GM19438 (cell line): ENCODE data around the gene CHPF2.

Experiments
- ATAC-seq: cut with Tn5 transposase; IDR thresholded peaks from one replicate; pipeline ENCODE4 v1.9.1; 2021; ENCODE audit warnings: low read depth; ENCODE audit not compliant: unreplicated experiment

Gene CHPF2

DNA sequence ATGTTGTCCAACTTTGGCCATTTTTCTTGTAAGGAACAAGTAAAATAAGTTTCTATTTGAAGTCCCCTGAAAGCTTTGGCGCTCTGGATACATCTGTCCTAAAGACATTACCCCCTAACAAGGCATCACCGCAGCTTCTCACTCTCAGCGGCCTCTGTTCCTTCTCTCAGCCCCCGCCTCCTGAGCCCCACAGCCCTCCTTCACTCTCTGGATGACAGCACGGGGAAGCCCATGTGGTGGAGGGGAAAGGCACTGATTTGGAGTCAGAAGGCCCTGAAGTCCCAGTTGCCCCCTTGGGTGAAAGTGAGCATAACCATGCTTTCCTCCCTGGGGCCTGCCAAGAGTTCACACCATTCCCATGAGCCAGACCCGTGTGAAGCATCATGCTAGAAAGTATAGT is 26.6 kb upstream of the CHPF2 start:
- ATAC-seq, result no peak

DNA sequence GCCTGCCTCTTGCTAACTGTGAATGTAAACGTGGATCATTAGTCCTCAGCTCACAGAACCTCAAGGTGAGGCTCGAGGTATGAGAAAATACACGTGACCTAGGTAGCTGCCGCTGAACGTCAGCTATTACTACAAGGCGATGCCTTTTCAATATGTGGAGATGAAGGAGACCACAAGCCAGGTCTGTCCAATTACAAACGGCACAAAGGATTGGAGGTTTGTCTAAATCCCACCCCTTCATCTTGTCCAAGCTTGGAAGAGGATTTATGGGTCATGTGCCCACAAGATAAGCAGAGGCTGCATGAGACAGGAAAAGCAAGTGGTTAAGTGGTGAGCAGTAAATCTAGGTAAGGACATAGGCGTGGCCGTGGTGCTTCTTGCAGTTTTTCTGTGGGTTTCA is 25.4 kb upstream of the CHPF2 start:
- ATAC-seq, result no peak

DNA sequence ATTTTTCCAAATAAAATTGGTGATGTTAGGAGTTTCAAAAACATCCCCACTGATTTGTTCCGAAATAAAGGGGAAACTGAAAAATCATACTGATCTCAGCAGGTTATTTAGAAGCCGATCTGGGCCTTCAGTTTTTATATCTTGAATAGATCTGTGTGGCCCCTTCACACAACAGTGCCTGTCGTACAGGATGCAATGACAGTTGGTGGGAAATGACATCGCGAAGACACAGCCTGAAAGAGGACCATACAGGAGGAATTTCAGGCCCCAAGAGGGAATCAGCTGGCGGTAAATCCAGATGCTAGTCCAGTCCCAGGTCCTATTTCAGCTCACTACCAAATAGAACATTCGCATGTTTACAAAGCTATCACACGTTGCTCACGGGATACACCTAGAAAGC is 25.0 kb upstream of the CHPF2 start:
- ATAC-seq, result no peak

DNA sequence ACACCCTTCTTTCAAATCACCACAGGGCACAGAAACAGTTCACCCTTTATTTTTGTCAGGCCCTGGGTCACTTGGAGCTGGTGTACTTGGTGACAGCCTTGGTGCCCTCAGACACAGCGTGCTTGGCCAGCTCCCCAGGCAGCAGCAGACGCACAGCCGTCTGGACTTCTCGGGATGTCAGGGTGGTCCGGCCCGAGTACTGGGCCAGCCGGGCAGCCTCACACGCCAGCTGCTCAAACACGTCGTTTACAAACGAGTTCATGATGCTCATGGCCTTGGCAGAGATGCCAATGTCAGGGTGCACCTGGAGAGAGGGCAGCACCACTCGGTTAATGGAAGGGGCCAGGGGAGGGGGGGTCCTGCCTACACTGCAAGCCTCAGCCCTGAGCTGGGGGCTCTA is 24.5 kb upstream of the CHPF2 start:
- ATAC-seq, result no peak

DNA sequence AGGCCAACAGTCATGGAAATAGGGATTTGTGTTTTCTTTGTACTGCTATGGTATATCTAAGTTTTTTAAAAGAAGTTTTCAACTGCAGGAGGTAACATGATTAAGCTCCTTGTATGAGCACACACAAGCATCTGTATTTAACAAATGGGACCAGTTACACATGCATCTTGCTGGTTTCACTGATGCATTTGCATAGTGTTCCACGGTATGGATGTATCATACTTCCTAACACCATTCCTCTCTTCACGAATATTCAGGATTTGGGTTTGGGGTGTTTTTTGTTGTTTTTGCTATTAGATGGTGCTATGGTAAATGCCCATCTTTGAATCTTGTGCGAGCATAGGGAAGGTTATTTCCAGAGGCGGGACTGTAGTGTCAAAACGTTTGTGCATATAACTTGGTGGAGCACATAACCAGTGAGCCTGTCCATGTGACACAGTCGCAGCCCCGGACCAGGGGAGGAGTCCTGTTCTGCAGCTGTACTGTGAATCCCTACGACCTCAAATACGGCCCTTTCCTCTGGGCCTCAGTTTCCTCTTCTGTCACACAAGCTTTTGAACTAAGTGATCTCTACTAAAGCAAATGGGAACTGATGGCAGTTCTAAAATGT is 23.9 kb upstream of the CHPF2 start:
- ATAC-seq, result no peak

DNA sequence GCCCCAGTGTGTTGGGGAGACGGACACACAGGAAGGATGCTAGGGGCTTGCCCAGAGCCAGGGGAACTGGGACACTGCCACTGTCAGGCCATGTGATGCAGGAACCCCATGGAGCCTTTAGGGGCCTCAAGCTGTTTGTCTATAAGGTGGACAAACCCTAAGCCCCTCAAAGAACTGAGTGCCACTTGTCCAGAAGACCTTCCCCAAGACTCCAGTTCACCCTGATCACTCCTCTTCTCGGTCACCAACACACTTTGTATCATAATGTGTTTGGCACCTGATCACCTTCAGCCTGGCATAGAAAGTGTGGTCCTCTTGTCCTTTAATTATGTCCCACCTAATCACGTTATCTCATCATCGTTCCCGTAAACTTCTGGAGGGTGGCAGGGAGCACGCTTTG is 22.7 kb upstream of the CHPF2 start:
- ATAC-seq, result no peak

DNA sequence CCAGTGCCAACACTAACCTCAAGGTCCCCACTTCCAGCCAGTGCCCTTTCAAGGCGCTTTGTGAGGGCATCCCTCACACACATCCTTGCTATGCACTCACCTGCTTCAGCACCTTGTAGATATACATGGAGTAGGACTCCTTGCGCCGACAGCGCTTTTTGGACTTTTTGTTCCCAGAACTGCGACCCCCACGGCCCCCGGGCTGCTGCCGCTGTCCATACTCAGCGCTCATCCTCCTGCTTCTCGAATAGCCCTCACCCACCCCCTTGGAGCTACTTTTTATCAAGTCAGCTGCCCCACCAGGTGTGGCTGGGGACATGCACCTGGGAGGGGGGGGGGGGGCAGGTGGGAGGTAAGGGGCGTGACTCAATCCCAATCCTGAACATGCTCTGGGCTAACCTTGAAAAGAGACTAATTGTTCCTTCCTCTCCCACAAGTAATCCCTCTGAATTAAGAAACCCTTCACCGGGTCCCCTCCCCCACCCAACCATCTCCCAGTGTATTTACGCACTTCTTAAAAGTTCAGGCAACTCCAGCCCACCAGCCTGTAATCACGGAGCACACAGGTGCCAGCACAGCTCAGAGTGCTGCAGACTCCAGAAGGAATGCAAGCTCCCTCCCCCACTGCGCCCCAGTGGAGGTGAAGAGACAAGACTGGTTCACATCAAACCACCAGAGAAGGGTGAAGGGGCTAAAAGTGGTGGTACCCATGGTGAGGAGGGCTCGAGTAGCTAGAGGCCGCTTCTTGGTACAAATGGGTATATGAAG is 22.0 kb upstream of the CHPF2 start, which contains the start of gene H2BK1:
TSS of gene H2BK1 (minus strand) at position 402 of the 768 bp plus-strand sequence. CDS start at position 232, 170 bp downstream.
- no peak for ATAC-seq

DNA sequence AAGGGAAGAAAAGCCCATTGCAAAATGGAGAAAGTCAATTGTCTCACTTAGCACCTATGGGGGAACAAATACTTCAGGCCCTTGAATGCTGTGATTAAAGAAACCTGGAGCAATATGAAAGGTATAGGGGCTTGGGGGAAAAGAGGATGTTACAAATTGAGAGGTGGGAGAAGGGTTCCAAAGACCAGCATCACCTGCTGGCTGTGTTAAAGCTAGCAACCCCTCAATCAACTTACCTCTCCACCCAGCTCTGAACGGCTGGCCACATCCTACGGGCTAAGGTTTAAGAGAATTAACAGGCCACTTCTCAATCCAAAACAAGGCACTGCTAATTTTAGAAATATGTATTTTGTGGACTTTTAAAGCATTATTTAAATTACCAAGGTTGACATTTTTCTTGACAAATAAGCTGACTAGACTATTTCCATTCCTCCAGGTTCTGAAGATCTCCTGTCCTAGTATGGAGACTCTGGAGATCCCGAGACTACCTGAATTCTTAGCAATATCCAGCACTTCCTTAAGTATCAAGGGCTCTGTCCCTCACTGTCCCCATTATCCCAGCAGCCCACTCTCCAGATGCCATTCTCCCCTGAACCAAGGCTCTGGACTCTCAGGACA is 21.0 kb upstream of the CHPF2 start:
- no peak for ATAC-seq

DNA sequence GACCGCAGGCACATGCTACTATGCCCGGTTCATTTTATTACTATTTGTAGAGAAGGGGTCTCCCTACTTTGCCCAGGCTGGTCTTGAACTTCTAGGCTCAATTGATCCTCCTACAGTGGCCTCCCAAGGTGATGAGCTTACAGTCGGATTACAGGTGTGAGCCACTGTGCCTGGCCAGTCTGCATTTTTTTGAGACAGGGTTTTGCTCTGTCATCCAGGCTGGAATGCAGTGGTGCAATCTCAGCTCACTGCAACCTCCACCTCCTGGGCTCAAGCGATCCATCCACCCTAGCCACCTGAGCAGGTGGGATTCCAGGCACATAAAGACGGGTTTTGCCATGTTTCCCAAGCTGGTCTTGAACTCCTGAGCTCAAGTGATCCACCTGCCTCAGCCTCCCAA is 19.7 kb upstream of the CHPF2 start:
- no peak for ATAC-seq

DNA sequence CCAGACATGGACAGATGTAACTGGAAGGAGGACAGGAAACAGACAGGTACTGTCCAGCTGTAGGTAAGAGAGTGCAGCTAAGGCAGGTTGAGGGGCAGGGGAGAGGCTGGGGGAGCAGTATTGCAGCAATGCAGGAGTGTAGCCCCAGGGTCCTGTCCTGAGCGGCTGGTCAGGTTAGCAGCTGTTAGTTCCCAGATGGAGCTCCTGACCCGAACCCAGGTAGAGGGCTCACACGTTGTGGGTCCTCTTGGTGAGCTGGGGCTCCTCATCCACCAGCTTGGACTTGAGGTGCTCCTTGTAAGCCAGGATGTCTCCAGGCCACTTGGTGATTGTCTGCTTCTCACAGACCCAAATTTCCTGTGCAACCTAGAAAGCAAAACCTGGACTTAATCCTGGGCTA is 18.5 kb upstream of the CHPF2 start:
- no peak for ATAC-seq

DNA sequence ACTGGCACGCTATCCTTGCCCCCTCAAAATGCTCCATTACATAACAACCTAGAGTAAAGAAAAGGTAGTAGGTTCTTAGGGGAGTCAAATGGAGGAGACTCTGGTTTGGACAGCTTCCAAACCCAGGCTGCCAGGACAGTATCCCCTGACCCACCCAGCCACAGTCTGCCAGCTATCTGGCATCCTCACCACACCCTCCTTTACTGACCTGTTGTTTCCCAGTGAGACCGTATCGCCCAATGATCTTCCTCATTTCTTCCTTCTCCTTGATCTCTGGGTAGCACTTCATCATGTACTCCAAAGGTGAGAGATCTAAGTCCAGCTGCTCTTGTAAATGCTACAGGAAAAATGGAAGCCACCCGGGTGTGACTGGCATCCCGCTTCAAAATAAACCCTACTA is 16.9 kb upstream of the CHPF2 start:
- no peak for ATAC-seq

DNA sequence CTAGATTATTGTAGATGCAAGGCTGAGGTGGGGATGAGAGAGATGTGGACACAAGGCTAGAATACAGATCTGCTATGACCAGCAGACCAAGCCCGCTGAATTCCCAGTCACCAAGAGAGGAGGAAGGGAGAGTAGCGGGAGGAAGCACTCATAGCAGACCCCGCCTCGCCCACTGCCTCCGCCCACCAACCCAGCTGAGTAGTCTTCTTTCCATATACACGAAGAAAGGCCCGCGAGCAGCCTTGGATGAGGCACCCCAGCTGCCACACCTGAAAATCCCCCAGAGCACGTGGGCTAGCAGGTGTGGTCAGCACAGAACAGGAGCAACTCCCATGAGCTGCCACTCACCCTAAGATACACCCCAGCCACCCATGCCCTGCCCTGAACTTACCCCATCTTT is 14.1 kb upstream of the CHPF2 start:
- no peak for ATAC-seq

DNA sequence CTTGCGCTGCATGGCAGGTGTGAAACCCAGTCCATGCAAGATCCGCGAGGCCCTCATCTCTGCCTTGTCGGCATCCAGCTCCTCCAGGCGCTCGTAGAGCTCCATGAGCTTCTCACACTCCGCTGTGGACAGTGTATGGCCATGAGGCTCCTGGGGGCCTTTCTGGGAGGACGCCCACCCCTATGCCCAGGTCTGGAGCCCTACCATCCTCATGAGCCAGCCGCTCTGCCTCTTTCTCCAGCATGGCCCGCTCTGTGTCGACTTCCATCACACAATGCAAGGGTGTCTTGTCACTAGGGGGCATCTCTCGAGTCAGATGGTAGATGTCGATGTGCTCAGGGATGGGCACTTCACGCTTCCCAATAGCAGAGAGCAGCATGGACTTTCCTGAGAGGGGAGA is 8.6 kb upstream of the CHPF2 start:
- ATAC-seq, result no peak

DNA sequence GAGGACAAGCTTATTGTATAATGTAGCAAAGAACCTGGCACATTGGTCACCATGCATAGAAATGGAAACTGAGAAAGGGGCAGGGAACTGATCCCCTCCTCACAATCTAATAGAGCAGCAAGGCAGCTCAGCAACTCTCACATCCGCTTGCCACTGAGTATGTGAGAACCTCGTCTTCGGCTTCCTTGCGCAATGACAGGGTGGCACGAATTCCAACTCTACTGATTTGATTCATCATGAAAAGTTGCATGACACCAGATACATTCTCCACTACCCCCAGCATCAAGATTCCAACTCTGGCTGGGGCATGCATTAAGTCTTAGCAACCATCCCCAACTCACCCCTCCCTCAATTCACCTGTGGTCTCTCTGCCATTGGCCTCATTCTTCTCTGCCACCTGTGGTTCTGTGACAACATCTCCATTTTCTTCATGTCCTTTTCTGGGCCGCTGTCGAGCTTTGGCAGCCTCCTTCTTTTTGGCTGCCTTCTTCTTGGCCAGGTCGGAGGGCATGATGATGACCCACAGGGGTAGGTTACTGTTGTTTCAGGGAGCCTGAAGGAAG is 6.3 kb upstream of the CHPF2 start:
- no peak for ATAC-seq

DNA sequence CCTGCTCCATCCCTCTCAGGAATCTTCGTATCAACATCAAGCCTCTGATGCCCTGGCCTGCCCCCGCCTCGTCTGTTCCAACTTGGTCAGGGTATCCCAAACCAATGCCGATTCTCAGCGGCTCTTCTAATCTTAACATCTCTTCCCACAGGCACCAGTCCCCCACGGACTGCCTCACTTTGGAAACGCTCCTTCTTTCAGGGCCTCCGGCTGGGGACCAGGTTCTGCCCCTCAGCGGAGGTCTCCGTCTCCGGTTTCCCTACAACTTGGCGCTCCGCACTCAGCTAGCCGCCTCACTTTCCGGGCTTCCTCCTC is 5.8 kb upstream of the CHPF2 start:
- ATAC-seq, result peak; percentile 9

DNA sequence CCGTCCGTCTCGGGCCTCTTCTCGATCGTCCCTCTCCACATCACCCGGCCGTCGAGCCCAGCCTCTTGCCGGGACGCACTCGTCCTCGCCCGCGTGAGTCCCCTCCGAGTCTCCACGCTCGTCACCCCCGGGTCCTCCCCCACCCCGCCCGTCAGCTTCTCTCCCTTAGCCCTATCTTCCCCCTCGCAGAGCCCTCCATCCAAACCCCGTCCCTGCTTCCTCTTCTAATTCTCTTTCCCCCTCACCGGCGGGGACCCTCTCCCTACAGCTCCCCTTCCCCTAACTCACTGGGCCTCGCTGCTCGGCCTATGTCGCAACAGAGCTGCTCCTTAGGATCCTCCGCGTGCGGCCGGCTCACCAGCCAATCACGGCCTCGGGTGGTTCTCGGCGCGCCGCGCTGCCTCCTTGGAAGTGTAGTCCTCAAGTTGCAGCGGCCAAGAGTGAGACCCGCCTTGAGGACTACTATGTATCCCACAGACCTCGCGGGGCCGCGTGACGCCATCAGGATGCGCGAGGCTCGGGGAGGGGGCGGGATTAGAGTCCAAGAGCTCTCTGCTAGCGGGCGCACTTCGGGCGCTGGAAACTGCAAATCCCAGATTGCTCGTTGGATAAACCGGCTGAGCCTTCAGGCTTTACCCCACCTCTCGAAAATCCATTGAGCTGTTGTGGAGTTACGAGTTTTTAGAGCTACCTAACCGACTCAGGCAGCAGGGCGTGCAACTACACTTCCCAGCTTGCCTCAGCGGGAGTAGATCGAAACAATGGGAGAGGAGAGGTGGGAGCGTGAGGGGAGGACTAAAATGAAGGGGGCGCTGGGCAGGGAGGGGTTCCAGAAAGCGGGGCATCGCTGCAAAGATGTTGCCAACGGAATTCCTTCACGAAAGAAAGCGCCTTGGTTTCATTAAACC is 5.2 kb upstream of the CHPF2 start, which contains the start of gene ABCF2:
TSS of gene ABCF2 (minus strand) at position 331 of the 908 bp plus-strand sequence. CDS start 747 bp downstream, outside the sequence.
- ATAC-seq, result peak; percentile 100

DNA sequence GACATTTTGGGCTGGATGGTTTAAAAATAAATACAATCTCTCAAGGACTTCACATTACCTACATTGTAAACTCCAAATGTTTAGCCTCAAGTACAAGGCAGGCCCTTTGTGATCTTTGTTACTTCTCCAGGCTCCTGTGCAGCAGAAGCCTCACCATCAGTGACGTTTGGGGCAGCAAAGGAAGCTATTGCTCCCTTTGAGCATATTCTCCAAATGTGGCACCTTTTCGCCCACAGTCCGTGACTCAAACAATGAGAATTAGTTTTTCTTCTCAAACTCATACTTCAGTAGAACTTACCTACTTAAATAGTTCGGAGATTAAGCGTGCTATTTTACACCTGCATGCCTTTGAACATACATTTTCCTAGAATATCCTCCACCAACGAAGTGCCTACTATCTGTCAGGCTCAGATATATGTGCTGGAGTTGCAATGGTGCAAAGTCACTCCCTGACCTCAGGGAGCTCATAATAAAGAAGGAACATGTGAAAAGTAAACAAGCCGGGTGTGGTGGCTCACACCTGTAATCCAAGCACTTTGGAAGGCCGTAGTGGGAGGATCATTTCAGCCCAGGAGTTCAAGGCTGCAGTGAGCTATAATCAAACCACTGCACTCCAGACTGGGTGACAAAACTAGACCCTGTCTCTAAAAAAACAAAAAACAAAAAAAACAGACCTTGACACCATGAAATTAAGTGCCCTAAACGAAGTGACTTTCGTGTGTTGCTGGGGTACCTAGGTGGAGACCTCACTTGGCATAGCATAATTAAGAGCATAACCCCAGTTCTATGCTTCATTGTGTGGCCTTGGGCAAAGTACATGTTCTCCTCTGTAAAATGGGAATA is 4.0 kb upstream of the CHPF2 start:
- ATAC-seq, result no peak

DNA sequence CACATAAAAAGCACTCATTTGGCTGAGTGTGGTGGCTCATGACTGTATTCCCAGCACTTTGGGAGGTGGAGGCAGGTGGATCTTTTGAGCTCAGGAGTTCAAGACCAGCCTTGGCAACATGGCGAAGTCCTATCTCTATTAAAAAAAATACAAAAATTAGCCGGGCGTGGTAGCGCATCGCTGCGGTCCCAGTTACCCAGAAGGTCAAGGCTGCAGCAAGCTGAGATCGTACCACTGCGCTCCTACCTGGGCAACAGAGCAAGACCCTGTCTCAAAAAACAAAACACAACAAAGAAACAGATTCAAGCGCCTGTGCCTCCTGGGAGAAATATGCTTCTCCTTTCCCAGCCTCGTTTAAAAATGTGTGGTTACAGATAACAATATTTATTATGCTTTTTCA is 3.0 kb upstream of the CHPF2 start:
- no peak for ATAC-seq

DNA sequence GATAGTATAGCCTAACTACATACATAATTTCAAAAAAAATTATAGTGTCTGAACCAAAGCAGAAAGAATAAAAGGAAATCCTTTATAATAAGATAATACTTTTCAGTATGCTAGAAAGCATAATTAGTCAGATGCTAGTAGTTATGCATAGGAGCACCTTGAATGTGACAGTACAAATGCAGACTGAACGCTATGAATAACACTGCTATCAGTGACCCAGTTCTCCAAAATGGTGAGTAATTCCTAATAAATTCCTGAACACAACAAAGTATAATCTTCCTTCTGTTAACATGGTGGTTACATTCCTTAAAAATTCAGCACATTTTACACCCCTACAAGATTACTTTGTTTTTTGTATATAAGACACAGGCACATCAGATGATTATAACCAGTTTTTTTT is 1.2 kb upstream of the CHPF2 start:
- no peak for ATAC-seq
